ENCODE results near the gene IL18R1.

The IL18R1 gene

GRCh38 chr2:102345329-102345920 lies 10.2 kb upstream of the IL18R1 start:
- Histone ChIP-seq H3K27me3 (ENCODE audit: low read length) (no peaks in the 10 kb centered on the region), H3K4me2 (ENCODE audit: low read depth, low read length, poor library complexity, severe bottlenecking) (no peak overlapping the region), H3K4me3 (ENCODE audit: insufficient read depth, low read length, poor library complexity, severe bottlenecking) (no peak overlapping the region), H3K27ac (ENCODE audit: low read depth, low read length) (no peak overlapping the region), H3K9me3 (ENCODE audit: insufficient read depth, low read length) (no peaks in the 10 kb centered on the region), H2AFZ (ENCODE audit: low read depth, low read length, severe bottlenecking) (no peak overlapping the region), H3K9ac (ENCODE audit: low read length) (no peak overlapping the region), H3F3A (ENCODE audit: insufficient read depth) (no peaks in the 10 kb centered on the region), H3K79me2 (ENCODE audit: insufficient read depth, low read length) (no peaks in the 10 kb centered on the region), H3K9me2 (replicated peaks; ENCODE audit: insufficient read depth, low read length) (no peaks in the 10 kb centered on the region), H3K36me3 (ENCODE audit: low read length) (no peaks in the 10 kb centered on the region), H4K20me1 (ENCODE audit: low read depth, low read length) (no peaks in the 10 kb centered on the region)
- no peak for TF ChIP-seq CTCF (IDR thresholded peaks at IDR 0.05; ENCODE audit: insufficient read depth, low read length, poor library complexity, severe bottlenecking)
- no peak for TF ChIP-seq EZH2phosphoT487 (conservative IDR thresholded peaks at IDR 0.05; ENCODE audit: low read length)

- Histone ChIP-seq H3K4me3 (ENCODE audit: insufficient read depth, low read length, poor library complexity, severe bottlenecking) (no peak overlapping the region), H3K27ac (ENCODE audit: low read depth, low read length) (no peak overlapping the region), H3K27me3 (ENCODE audit: low read length) (no peaks in the 10 kb centered on the region), H3K4me2 (ENCODE audit: low read depth, low read length, poor library complexity, severe bottlenecking) (no peak overlapping the region), H3K79me2 (ENCODE audit: insufficient read depth, low read length) (no peaks in the 10 kb centered on the region), H4K20me1 (ENCODE audit: low read depth, low read length) (no peaks in the 10 kb centered on the region), H3K9me3 (ENCODE audit: insufficient read depth, low read length) (no peaks in the 10 kb centered on the region), H3K9ac (ENCODE audit: low read length) (no peak overlapping the region), H2AFZ (ENCODE audit: low read depth, low read length, severe bottlenecking) (no peak overlapping the region), H3K36me3 (ENCODE audit: low read length) (no peaks in the 10 kb centered on the region), H3F3A (ENCODE audit: insufficient read depth) (no peaks in the 10 kb centered on the region), H3K9me2 (replicated peaks; ENCODE audit: insufficient read depth, low read length) (no peaks in the 10 kb centered on the region)
- TF ChIP-seq CTCF (IDR thresholded peaks at IDR 0.05; ENCODE audit: insufficient read depth, low read length, poor library complexity, severe bottlenecking), result no peak
Observed at GRCh38 chr2:102346381-102347130, 9.0 kb upstream of the IL18R1 start.

GRCh38 chr2:102350137-102350793 lies 5.3 kb upstream of the IL18R1 start:
- no peak overlapping the region for H3K4me3 ChIP-seq (ENCODE audit: insufficient read depth, low read length, poor library complexity, severe bottlenecking)
- no peaks in the 10 kb centered on the region for H3K36me3 ChIP-seq (ENCODE audit: low read length)
- H3K9ac ChIP-seq (ENCODE audit: low read length), result no peak overlapping the region
- H4K20me1 ChIP-seq (ENCODE audit: low read depth, low read length), result no peaks in the 10 kb centered on the region
- no peak overlapping the region for H2AFZ ChIP-seq (ENCODE audit: low read depth, low read length, severe bottlenecking)
- no peaks in the 10 kb centered on the region for H3K79me2 ChIP-seq (ENCODE audit: insufficient read depth, low read length)
- no peak overlapping the region for H3K27ac ChIP-seq (ENCODE audit: low read depth, low read length)
- TF ChIP-seq CTCF (IDR thresholded peaks at IDR 0.05; ENCODE audit: insufficient read depth, low read length, poor library complexity, severe bottlenecking) (no peak), EZH2phosphoT487 (conservative IDR thresholded peaks at IDR 0.05; ENCODE audit: low read length) (no peak)
- H3K27me3 ChIP-seq (ENCODE audit: low read length), result no peaks in the 10 kb centered on the region
- H3K4me2 ChIP-seq (ENCODE audit: low read depth, low read length, poor library complexity, severe bottlenecking), result no peak overlapping the region
- no peaks in the 10 kb centered on the region for H3K9me3 ChIP-seq (ENCODE audit: insufficient read depth, low read length)
- no peaks in the 10 kb centered on the region for H3F3A ChIP-seq (ENCODE audit: insufficient read depth)
- no peaks in the 10 kb centered on the region for H3K9me2 ChIP-seq (replicated peaks; ENCODE audit: insufficient read depth, low read length)
